Activated naive CD8-positive, alpha-beta T cell treated with anti-CD3 and anti-CD28 coated beads, Interleukin-2, amount 50 U/mL, for 24 hours (primary cell): Measurements from ENCODE around the gene ETHE1.
"Not testable (repeated sequence)": the region's sequence is repeated elsewhere in the genome, so short reads cannot be mapped to it uniquely, and the experiment has no call there.

Experiments used
- ATAC-seq: fragments of 150-1000 bp; cut with Tn5 transposase; one replicate; pipeline ENCODE4 v1.10.0; 2021
- DNase-seq: peaks from one replicate; pipeline ENCODE4 v3.0.0; 2021
- H3K27ac Mint-ChIP-seq: one replicate; pipeline ENCODE4 v1.8.0; 2021; ENCODE audit warnings: mild to moderate bottlenecking, mixed read lengths
- H3K27me3 Mint-ChIP-seq: one replicate; pipeline ENCODE4 v1.8.0; 2021; ENCODE audit warnings: mixed read lengths
- H3K36me3 Mint-ChIP-seq: one replicate; pipeline ENCODE4 v1.8.0; 2021; ENCODE audit warnings: low read depth, mixed read lengths
- H3K4me1 Mint-ChIP-seq: one replicate; pipeline ENCODE4 v1.8.0; 2021; ENCODE audit warnings: mixed read lengths
- H3K4me3 Mint-ChIP-seq: one replicate; pipeline ENCODE4 v1.8.0; 2021; ENCODE audit warnings: mild to moderate bottlenecking, moderate library complexity, mixed read lengths
- H3K9me3 Mint-ChIP-seq: one replicate; pipeline ENCODE4 v1.8.0; 2021; ENCODE audit warnings: mixed read lengths

ETHE1 gene

GRCh38 chr19:43561139-43561970 is 34.4 kb upstream of the ETHE1 start:
- Mint-ChIP-seq H3K9me3 (peaks cover 2% of the 10 kb centered on the region), H3K4me1 (peaks cover 56% of the 10 kb centered on the region), H3K27me3 (no peaks in the 10 kb centered on the region), H3K27ac (peak overlapping the region; percentile 96), H3K4me3 (no peak overlapping the region), H3K36me3 (peaks cover 34% of the 10 kb centered on the region)
- ATAC-seq (no peak), DNase-seq (no peak)

DNA sequence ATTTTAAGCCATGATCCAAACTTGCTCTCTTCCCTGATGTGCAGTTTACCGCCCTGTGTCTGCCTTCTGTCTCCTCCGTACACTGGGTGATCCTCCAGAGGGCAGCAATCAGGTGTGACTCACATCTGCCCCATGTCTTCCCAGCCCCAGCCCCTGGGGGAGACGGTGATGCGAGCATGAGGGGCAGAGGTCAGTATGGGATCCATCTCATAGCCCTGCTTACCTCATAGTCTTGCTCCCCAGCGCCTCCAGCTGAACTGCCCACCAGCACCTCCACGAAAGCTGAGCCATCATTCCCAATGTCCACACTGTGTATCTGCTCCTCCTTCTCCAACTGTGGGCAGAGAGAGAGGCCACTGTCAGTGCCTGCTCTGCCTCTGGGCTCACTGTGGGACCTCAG is 33.7 kb upstream of the ETHE1 start:
- ATAC-seq (peak; percentile 35), DNase-seq (peak; percentile 24)
- Mint-ChIP-seq H3K27me3 (no peaks in the 10 kb centered on the region), H3K36me3 (peaks cover 34% of the 10 kb centered on the region), H3K4me1 (peaks cover 56% of the 10 kb centered on the region), H3K27ac (peak overlapping the region; percentile 96), H3K9me3 (peaks cover 2% of the 10 kb centered on the region), H3K4me3 (no peak overlapping the region)

GRCh38 chr19:43555185-43555770 is 28.3 kb upstream of the ETHE1 start:
- no peaks in the 10 kb centered on the region for H3K9me3 Mint-ChIP-seq
- DNase-seq (peak; percentile 82), ATAC-seq (peak; percentile 81)
- H3K27me3 Mint-ChIP-seq: no peaks in the 10 kb centered on the region
- peaks cover 15% of the 10 kb centered on the region for H3K36me3 Mint-ChIP-seq
- peaks cover 14% of the 10 kb centered on the region for H3K4me1 Mint-ChIP-seq
- no peak overlapping the region for H3K4me3 Mint-ChIP-seq
- no peak overlapping the region for H3K27ac Mint-ChIP-seq

- Mint-ChIP-seq H3K36me3 (peaks cover 12% of the 10 kb centered on the region), H3K9me3 (no peaks in the 10 kb centered on the region), H3K27ac (no peak overlapping the region), H3K4me1 (peaks cover 10% of the 10 kb centered on the region), H3K27me3 (no peaks in the 10 kb centered on the region), H3K4me3 (no peak overlapping the region)
- DNase-seq (no peak), ATAC-seq (no peak)
Observed at GRCh38 chr19:43554317-43554895, 27.4 kb upstream of the ETHE1 start.

- Mint-ChIP-seq H3K36me3 (peaks cover 11% of the 10 kb centered on the region), H3K4me1 (peaks cover 10% of the 10 kb centered on the region), H3K9me3 (no peaks in the 10 kb centered on the region), H3K4me3 (no peak overlapping the region), H3K27ac (no peak overlapping the region), H3K27me3 (no peaks in the 10 kb centered on the region)
- DNase-seq (no peak), ATAC-seq (no peak)
Observed at GRCh38 chr19:43553656-43554055, 26.7 kb upstream of the ETHE1 start.

- ATAC-seq (no peak), DNase-seq (no peak)
- H3K27ac Mint-ChIP-seq: no peak overlapping the region
- no peak overlapping the region for H3K4me3 Mint-ChIP-seq
- no peaks in the 10 kb centered on the region for H3K27me3 Mint-ChIP-seq
- peaks cover 10% of the 10 kb centered on the region for H3K4me1 Mint-ChIP-seq
- no peaks in the 10 kb centered on the region for H3K9me3 Mint-ChIP-seq
- H3K36me3 Mint-ChIP-seq: peaks cover 11% of the 10 kb centered on the region
Observed at GRCh38 chr19:43552616-43553015, 25.6 kb upstream of the ETHE1 start.

GRCh38 chr19:43552198-43552450 is 25.1 kb upstream of the ETHE1 start:
- H3K27me3 Mint-ChIP-seq: no peaks in the 10 kb centered on the region
- H3K27ac Mint-ChIP-seq: no peak overlapping the region
- H3K9me3 Mint-ChIP-seq: no peaks in the 10 kb centered on the region
- no peak overlapping the region for H3K4me3 Mint-ChIP-seq
- no peak for DNase-seq
- ATAC-seq: no peak
- peaks cover 7% of the 10 kb centered on the region for H3K4me1 Mint-ChIP-seq
- peaks cover 8% of the 10 kb centered on the region for H3K36me3 Mint-ChIP-seq

GRCh38 chr19:43551399-43552197 is 24.6 kb upstream of the ETHE1 start:
- DNase-seq: no peak

DNA sequence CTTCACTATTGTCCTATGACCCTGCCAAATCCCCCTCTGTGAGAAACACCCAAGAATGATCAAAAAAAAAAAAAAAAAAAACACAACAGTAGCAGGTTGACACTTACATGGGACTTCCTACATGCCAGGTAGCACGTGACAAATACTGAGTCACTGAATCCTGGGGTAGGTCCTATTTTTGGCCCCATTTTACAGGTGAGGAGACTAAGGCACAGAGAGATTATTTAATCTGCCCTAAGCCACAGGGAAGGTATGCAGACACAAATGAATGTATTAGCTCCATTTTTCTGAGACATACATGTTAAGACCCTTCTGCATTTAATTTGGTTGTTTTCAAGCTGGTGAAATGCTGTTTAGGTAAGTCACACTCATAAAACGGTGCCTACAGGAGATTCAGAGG is 21.7 kb upstream of the ETHE1 start:
- Mint-ChIP-seq H3K27ac (no peak overlapping the region), H3K27me3 (no peaks in the 10 kb centered on the region), H3K4me3 (no peak overlapping the region), H3K36me3 (peaks cover 4% of the 10 kb centered on the region), H3K4me1 (no peaks in the 10 kb centered on the region), H3K9me3 (no peaks in the 10 kb centered on the region)
- DNase-seq (no peak), ATAC-seq (no peak)

More at GRCh38 chr19:43551399-43552197, 24.6 kb upstream of the ETHE1 start:
- Mint-ChIP-seq H3K4me3 (no peak overlapping the region), H3K36me3 (peaks cover 8% of the 10 kb centered on the region), H3K27me3 (no peaks in the 10 kb centered on the region), H3K4me1 (peaks cover 7% of the 10 kb centered on the region), H3K9me3 (no peaks in the 10 kb centered on the region), H3K27ac (no peak overlapping the region)
- no peak for ATAC-seq

DNA sequence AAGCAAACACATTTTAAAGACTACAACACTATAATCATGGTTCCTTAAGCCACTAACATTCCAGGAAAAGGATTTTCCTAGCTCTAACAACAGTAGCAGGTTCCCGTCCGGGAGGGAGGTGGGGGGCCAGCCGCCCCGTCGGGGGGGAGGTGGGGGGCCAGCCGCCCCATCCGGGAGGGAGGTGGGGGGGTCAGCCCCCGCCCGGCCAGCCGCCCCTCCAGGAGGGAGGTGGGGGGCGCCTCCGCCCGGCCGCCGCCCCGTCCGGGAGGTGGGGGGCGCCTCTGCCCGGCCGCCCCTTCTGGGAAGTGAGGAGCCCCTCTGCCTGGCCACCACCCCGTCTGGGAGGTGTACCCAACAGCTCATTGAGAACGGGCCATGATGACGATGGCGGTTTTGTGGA is 20.9 kb upstream of the ETHE1 start:
- not testable (repeated sequence) for ATAC-seq, H3K9me3 Mint-ChIP-seq, H3K27me3 Mint-ChIP-seq, H3K4me3 Mint-ChIP-seq, H3K36me3 Mint-ChIP-seq, H3K4me1 Mint-ChIP-seq, DNase-seq, H3K27ac Mint-ChIP-seq

DNA sequence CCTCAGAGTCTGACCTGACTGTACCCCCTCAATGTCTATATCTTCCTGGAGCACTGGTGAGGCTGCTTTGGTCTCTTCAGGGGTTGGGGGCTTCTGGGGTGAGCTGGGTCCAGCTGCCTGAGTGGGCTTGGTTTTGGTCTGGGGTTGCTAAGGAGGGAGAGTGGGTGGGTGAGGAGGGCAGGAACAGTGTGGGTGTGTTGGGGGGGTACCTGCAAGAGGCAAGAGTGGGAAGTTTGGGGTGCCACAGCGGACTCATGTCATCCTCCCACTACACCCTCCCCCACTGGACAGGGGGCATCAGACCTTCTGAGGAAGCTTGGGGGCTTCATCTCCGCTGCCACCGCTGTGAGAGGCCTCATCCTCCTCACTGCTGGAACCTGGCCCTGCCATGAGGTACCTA is 19.6 kb upstream of the ETHE1 start:
- no peaks in the 10 kb centered on the region for H3K27me3 Mint-ChIP-seq
- no peak overlapping the region for H3K4me3 Mint-ChIP-seq
- ATAC-seq (no peak), DNase-seq (no peak)
- no peaks in the 10 kb centered on the region for H3K9me3 Mint-ChIP-seq
- H3K27ac Mint-ChIP-seq: no peak overlapping the region
- peaks cover 10% of the 10 kb centered on the region for H3K36me3 Mint-ChIP-seq
- no peaks in the 10 kb centered on the region for H3K4me1 Mint-ChIP-seq

DNA sequence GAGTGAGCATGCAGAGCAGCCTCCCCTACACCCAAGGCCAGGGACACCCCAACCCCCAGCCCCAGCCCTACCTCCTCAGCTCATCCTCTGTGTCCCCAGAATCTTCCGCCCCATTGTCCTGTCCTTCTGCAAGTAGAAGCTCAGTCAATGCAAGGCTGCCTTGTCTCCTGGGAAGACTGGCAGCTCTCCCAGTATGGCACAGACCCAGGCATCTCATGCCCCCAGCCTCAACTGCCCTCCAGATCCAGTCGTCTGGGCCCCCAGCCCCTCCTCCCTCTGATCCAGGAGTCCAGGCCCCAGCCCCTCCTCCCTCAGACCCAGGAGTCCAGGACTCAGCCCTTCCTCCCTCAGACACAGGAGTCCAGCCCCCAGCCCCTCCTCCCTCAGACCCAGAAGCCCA is 19.0 kb upstream of the ETHE1 start:
- Mint-ChIP-seq H3K4me1 (no peaks in the 10 kb centered on the region), H3K27ac (no peak overlapping the region), H3K4me3 (no peak overlapping the region)

GRCh38 chr19:43545276-43545675 is 18.3 kb upstream of the ETHE1 start:
- Mint-ChIP-seq H3K27ac (no peak overlapping the region), H3K4me3 (no peak overlapping the region), H3K36me3 (peaks cover 18% of the 10 kb centered on the region), H3K9me3 (no peaks in the 10 kb centered on the region), H3K27me3 (no peaks in the 10 kb centered on the region), H3K4me1 (no peaks in the 10 kb centered on the region)
- DNase-seq (no peak), ATAC-seq (no peak)

More for the DNA sequence above, 19.0 kb upstream of the ETHE1 start:
- H3K27me3 Mint-ChIP-seq: no peaks in the 10 kb centered on the region
- H3K36me3 Mint-ChIP-seq: peaks cover 14% of the 10 kb centered on the region
- DNase-seq: no peak
- ATAC-seq: no peak
- H3K9me3 Mint-ChIP-seq: no peaks in the 10 kb centered on the region

- Mint-ChIP-seq H3K36me3 (peaks cover 28% of the 10 kb centered on the region), H3K27ac (no peak overlapping the region), H3K27me3 (no peaks in the 10 kb centered on the region), H3K4me3 (no peak overlapping the region), H3K9me3 (peaks cover 3% of the 10 kb centered on the region), H3K4me1 (no peaks in the 10 kb centered on the region)
- ATAC-seq: no peak
- no peak for DNase-seq
Observed at GRCh38 chr19:43544077-43544476, 17.1 kb upstream of the ETHE1 start.
